Progenitor cell of endocrine pancreas (in vitro differentiated cells): ENCODE measurements around the gene ALDH5A1. TPM values are rescaled to one million over a fixed set of nuclear protein-coding genes. Genes with fewer than 3 reads are reported as not detected.

Experiments used
- DNase-seq: peaks from one replicate; pipeline ENCODE4 v3.0.0; 2021; ENCODE audit warnings: low spot score; ENCODE audit not compliant: unreplicated experiment
- H3K27ac Mint-ChIP-seq: 2 replicates; pipeline ENCODE4 v1.8.0; 2021; ENCODE audit warnings: mild to moderate bottlenecking, moderate library complexity, mixed read lengths
- H3K27me3 Mint-ChIP-seq: 2 replicates; pipeline ENCODE4 v1.8.0; 2021; ENCODE audit warnings: mixed read lengths
- H3K36me3 Mint-ChIP-seq: 2 replicates; pipeline ENCODE4 v1.8.0; 2022; ENCODE audit warnings: mixed read lengths; ENCODE audit not compliant: insufficient read depth
- H3K4me1 Mint-ChIP-seq: 2 replicates; pipeline ENCODE4 v1.8.0; 2021; ENCODE audit warnings: low read depth, mixed read lengths
- H3K4me3 Mint-ChIP-seq: 2 replicates; pipeline ENCODE4 v1.8.0; 2021; ENCODE audit warnings: low read depth, mild to moderate bottlenecking, moderate library complexity, mixed read lengths
- H3K9me3 Mint-ChIP-seq: 2 replicates; pipeline ENCODE4 v1.8.0; 2021; ENCODE audit warnings: low read depth, mixed read lengths
- CTCF ChIP-seq: fragments of 200-600 bp; sonication (generic); IDR thresholded peaks from one replicate; pipeline ENCODE4 v1.5.0; 2021; ENCODE audit warnings: antibody characterized with exemption, mild to moderate bottlenecking; ENCODE audit not compliant: unreplicated experiment
- total RNA-seq: library from RNA; stranded (reverse); gene quantifications from 2 replicates; pipeline ENCODE4 v1.2.1, GENCODE V29; 2021

ALDH5A1 gene
- total RNA-seq, 1 donor from 2014 or later = 14.5 TPM

DNA sequence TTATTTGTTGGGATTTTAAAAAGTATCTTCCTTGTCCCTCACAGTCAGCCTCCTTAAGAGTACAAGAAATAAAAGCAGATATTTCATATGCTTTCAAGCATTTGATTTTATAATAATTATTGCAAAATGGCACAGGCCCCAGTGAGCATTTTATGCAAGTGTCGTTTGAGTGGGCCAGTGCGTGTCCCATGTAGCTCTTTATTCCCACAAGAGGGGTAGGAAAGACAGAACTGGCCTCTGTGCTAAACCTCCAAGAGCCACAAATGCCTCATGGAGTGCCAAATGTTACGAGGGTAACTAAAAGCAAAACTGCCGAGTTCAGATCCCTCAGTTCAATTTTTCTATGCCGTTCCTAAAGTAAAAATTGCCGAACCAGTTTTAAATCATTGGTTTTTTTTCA is 18.1 kb upstream of the ALDH5A1 start:
- Mint-ChIP-seq H3K4me3 (no peak overlapping the region), H3K36me3 (peaks cover 12% of the 10 kb centered on the region), H3K27me3 (no peaks in the 10 kb centered on the region), H3K4me1 (no peaks in the 10 kb centered on the region), H3K9me3 (peaks cover 8% of the 10 kb centered on the region), H3K27ac (no peak overlapping the region)
- TF ChIP-seq CTCF = no peak
- DNase-seq = no peak

- Mint-ChIP-seq H3K9me3 (peaks cover 8% of the 10 kb centered on the region), H3K4me1 (no peaks in the 10 kb centered on the region), H3K27me3 (no peaks in the 10 kb centered on the region), H3K36me3 (peaks cover 12% of the 10 kb centered on the region), H3K27ac (no peak overlapping the region), H3K4me3 (no peak overlapping the region)
- DNase-seq = no peak
- no peak for TF ChIP-seq CTCF
Measured at GRCh38 chr6:24477070-24477469, 17.7 kb upstream of the ALDH5A1 start.

DNA sequence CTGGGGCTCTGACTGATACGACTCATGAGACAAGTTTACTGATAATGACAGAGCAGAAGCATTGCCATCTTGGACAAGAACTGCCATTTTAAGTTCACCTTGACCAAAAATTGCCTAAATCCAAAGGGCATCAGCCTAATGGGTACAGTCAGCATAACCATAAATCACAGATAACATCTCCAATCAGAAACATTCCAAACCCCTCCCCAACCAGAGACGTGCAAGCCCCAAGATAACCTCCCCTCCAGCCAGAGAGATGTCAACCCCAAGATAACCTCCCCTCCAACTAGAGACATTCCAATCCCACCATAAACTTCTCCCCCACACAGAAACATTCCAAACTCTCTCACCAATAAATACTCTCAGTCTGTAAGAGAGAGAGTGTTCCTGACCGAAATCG is 15.9 kb upstream of the ALDH5A1 start:
- H3K4me3 Mint-ChIP-seq = no peak overlapping the region

DNA sequence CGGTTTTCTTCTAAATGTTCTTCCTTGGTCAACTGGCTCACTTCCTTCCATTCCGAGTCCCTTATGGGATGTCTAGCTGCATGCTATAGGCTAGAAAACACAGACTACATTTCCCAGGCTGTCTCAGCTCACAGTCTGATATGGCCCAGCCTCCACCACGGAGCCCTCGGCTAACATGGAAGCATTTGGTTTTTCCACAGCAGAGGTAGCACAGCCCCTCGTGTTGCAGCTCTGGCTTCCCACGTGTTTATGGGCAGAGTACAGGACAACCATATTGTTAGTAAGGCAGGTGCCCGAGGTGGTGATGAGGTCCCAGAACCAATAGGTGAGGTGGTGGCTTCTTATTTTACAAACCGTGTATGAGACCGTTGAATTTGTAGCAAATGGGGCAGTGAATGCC is 14.1 kb upstream of the ALDH5A1 start:
- no peaks in the 10 kb centered on the region for H3K4me1 Mint-ChIP-seq
- H3K4me3 Mint-ChIP-seq = no peak overlapping the region
- no peak for DNase-seq
- H3K27ac Mint-ChIP-seq = no peak overlapping the region
- peaks cover 12% of the 10 kb centered on the region for H3K36me3 Mint-ChIP-seq
- peaks cover 8% of the 10 kb centered on the region for H3K9me3 Mint-ChIP-seq
- H3K27me3 Mint-ChIP-seq = no peaks in the 10 kb centered on the region
- no peak for TF ChIP-seq CTCF

More for the DNA sequence above, 15.9 kb upstream of the ALDH5A1 start:
- Mint-ChIP-seq H3K27ac (no peak overlapping the region), H3K9me3 (peaks cover 8% of the 10 kb centered on the region), H3K27me3 (no peaks in the 10 kb centered on the region), H3K36me3 (peaks cover 12% of the 10 kb centered on the region), H3K4me1 (no peaks in the 10 kb centered on the region)
- DNase-seq = no peak
- no peak for TF ChIP-seq CTCF

DNA sequence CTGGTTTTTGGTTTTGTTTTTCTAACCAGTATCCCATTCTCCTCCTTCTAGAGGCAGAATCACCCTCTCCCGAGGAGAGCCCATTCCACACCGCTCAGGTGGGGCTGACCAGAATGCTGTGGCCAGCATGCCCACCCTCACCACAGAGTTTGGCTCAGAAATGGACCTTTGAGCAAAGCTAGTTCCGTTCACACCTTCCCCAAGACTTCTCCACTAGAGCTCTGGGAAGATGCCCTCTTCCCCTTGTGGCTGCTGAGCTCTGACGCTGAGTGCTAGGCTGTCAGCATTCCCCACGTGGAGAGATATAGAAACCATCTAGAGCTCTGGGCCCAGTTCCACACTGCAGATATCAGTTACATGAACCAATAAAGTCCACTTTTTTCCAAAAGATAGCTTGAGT is 13.3 kb upstream of the ALDH5A1 start:
- H3K4me1 Mint-ChIP-seq = no peaks in the 10 kb centered on the region

More for the DNA sequence above, 13.3 kb upstream of the ALDH5A1 start:
- no peak for DNase-seq
- H3K27me3 Mint-ChIP-seq = no peaks in the 10 kb centered on the region
- H3K4me3 Mint-ChIP-seq = no peak overlapping the region
- peaks cover 9% of the 10 kb centered on the region for H3K36me3 Mint-ChIP-seq
- no peak for TF ChIP-seq CTCF
- H3K9me3 Mint-ChIP-seq = peaks cover 8% of the 10 kb centered on the region
- no peak overlapping the region for H3K27ac Mint-ChIP-seq
